ENCODE measurements around the gene PTPN14.

GRCh38 chr1:214383381-214384372 lies 167.7 kb downstream of the PTPN14 start:
- no peak for TF ChIP-seq CTCF (conservative IDR thresholded peaks at IDR 0.05 in 1 of 2, IDR thresholded peaks at IDR 0.05 in 1 of 2; ENCODE audit: extremely low read depth in 1 of 2, insufficient read depth in 1 of 2, low read depth in 1 of 2, low read length in 2 of 2)
- no peak for TF ChIP-seq EZH2 (IDR thresholded peaks at IDR 0.05; ENCODE audit: borderline replicate concordance, low read length)
